Stomach smooth muscle (tissue), 2 donors: ENCODE data around the gene PHACTR1.

Experiments used
- H3K27ac ChIP-seq: one replicate; pipeline ENCODE4 v1.7.0; 2013; ENCODE audit warnings: mild to moderate bottlenecking, low read length, inconsistent platforms
- H3K27me3 ChIP-seq, 2 donors: one replicate each; pipeline ENCODE4 v1.7.0; 2013; ENCODE audit warnings: low read length in 2 of 2; ENCODE audit not compliant: insufficient read depth in 2 of 2, control insufficient read depth in 1 of 2
- H3K36me3 ChIP-seq, 2 donors: one replicate each; pipeline ENCODE4 v1.7.0; 2013; ENCODE audit warnings: low read length in 2 of 2; ENCODE audit not compliant: control insufficient read depth in 2 of 2, insufficient read depth in 2 of 2
- H3K4me1 ChIP-seq: one replicate; pipeline ENCODE4 v1.7.0; 2013; ENCODE audit warnings: low read length; ENCODE audit not compliant: control insufficient read depth, insufficient read depth
- H3K4me3 ChIP-seq, 2 donors: one replicate each; pipeline ENCODE4 v1.7.0; 2013; ENCODE audit warnings: low read length in 2 of 2
- H3K9ac ChIP-seq, 2 donors: one replicate each; pipeline ENCODE4 v1.7.0; 2013; ENCODE audit warnings: low read length in 2 of 2, mild to moderate bottlenecking in 1 of 2
- H3K9me3 ChIP-seq, 2 donors: one replicate each; pipeline ENCODE4 v1.7.0; 2013; ENCODE audit warnings: low read length in 2 of 2; ENCODE audit not compliant: control insufficient read depth in 2 of 2
- donor health status: healthy.
- donor health status: Pancreatic carcinoma.

The PHACTR1 gene

DNA sequence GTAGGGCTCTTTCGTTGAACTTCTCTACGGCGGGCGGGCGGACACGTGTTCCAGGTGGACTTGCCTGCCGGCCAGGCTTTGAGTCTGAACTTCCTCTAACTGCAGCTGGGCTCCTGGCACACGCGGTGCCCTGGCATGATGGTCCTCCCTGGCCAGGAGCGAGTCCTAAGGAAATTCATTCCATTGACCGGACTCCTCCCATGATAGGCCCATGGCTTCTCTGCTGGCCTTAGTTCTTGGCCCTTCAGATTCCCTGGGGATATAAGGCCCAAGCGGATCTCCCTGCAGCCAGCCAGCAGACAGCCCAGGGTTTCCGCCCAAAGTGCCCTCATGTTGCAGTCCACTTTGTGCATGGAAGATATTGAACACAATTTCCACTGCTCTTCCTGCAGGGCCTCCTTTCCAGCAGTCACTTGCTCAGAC, 572.4 kb downstream of the PHACTR1 start:
- H3K9ac ChIP-seq, result no peak overlapping the region
- no peaks in the 10 kb centered on the region for H3K27me3 ChIP-seq
- H3K27ac ChIP-seq, result no peak overlapping the region
- H3K9me3 ChIP-seq, result peaks cover 0 to 23% of the 10 kb centered on the region in 2 donors
- H3K4me1 ChIP-seq, result no peaks in the 10 kb centered on the region
- H3K36me3 ChIP-seq, result peaks cover 15 to 43% of the 10 kb centered on the region in 2 donors
- H3K4me3 ChIP-seq, result no peak overlapping the region

- H3K27ac ChIP-seq, result no peak overlapping the region
- H3K36me3 ChIP-seq, result peaks cover 22 to 48% of the 10 kb centered on the region in 2 donors
Observed at GRCh38 chr6:13289789-13290318, 573.3 kb downstream of the PHACTR1 start.

GRCh38 chr6:13290335-13290734, 573.8 kb downstream of the PHACTR1 start:
- H3K27ac ChIP-seq, result no peak overlapping the region
- no peaks in the 10 kb centered on the region for H3K4me1 ChIP-seq
- peaks cover 27 to 44% of the 10 kb centered on the region in 2 donors for H3K36me3 ChIP-seq
- H3K9ac ChIP-seq, result no peak overlapping the region
- no peak overlapping the region for H3K4me3 ChIP-seq
- H3K9me3 ChIP-seq, result peaks cover 0 to 23% of the 10 kb centered on the region in 2 donors
- no peaks in the 10 kb centered on the region for H3K27me3 ChIP-seq

More at GRCh38 chr6:13289789-13290318, 573.3 kb downstream of the PHACTR1 start:
- peaks cover 0 to 23% of the 10 kb centered on the region in 2 donors for H3K9me3 ChIP-seq
- no peaks in the 10 kb centered on the region for H3K4me1 ChIP-seq
- H3K4me3 ChIP-seq, result no peak overlapping the region
- no peak overlapping the region for H3K9ac ChIP-seq
- H3K27me3 ChIP-seq, result no peaks in the 10 kb centered on the region

GRCh38 chr6:13292774-13293173, 576.2 kb downstream of the PHACTR1 start:
- Histone ChIP-seq H3K27me3 (no peaks in the 10 kb centered on the region), H3K9me3 (peaks cover 0 to 6% of the 10 kb centered on the region in 2 donors), H3K4me3 (no peak overlapping the region), H3K9ac (no peak overlapping the region), H3K27ac (no peak overlapping the region), H3K4me1 (no peaks in the 10 kb centered on the region), H3K36me3 (peaks cover 29 to 30% of the 10 kb centered on the region in 2 donors)

GRCh38 chr6:13294499-13295069, 578.0 kb downstream of the PHACTR1 start:
- Histone ChIP-seq H3K27me3 (no peaks in the 10 kb centered on the region), H3K27ac (no peak overlapping the region), H3K9me3 (no peaks in the 10 kb centered on the region), H3K9ac (no peak overlapping the region), H3K36me3 (peaks cover 25 to 36% of the 10 kb centered on the region in 2 donors), H3K4me3 (no peak overlapping the region), H3K4me1 (no peaks in the 10 kb centered on the region)

- no peak overlapping the region for H3K27ac ChIP-seq
- peaks cover 27 to 36% of the 10 kb centered on the region in 2 donors for H3K36me3 ChIP-seq
- no peaks in the 10 kb centered on the region for H3K9me3 ChIP-seq
- no peak overlapping the region for H3K4me3 ChIP-seq
- no peaks in the 10 kb centered on the region for H3K4me1 ChIP-seq
- no peaks in the 10 kb centered on the region for H3K27me3 ChIP-seq
- H3K9ac ChIP-seq, result no peak overlapping the region
Observed at GRCh38 chr6:13295576-13295975, 579.0 kb downstream of the PHACTR1 start.

GRCh38 chr6:13296536-13296997, 580.0 kb downstream of the PHACTR1 start:
- Histone ChIP-seq H3K9ac (no peak overlapping the region), H3K4me1 (no peaks in the 10 kb centered on the region), H3K4me3 (no peak overlapping the region), H3K36me3 (peaks cover 25 to 30% of the 10 kb centered on the region in 2 donors), H3K27ac (no peak overlapping the region), H3K9me3 (no peaks in the 10 kb centered on the region), H3K27me3 (no peaks in the 10 kb centered on the region)

- no peaks in the 10 kb centered on the region for H3K27me3 ChIP-seq
- peaks cover 3% of the 10 kb centered on the region for H3K4me1 ChIP-seq
- no peaks in the 10 kb centered on the region for H3K9me3 ChIP-seq
- H3K36me3 ChIP-seq, result peaks cover 24 to 27% of the 10 kb centered on the region in 2 donors
- no peak overlapping the region for H3K4me3 ChIP-seq
- H3K9ac ChIP-seq, result no peak overlapping the region
- no peak overlapping the region for H3K27ac ChIP-seq
Observed at GRCh38 chr6:13297391-13297790, 580.8 kb downstream of the PHACTR1 start.

DNA sequence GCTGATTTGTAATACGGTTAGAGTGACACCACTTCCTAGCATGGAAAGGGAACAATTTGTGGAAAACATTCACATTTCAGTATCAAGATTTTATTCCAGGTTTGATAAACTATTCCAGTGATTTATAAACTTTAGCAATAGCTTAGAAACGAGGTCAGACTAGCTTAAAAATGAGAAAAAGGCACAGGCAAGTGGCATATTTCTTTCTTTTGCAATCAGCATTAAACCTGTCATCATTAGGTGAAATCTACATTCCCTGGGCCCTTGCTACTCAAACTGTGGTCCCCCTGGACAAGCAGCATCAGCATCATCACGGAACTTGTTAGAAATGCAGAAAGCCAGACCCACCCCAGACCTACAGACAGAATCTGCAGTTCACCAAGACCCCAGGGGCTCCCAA, 581.9 kb downstream of the PHACTR1 start:
- Histone ChIP-seq H3K36me3 (peaks cover 18 to 21% of the 10 kb centered on the region in 2 donors), H3K4me1 (peaks cover 12% of the 10 kb centered on the region), H3K9ac (no peak overlapping the region), H3K4me3 (no peak overlapping the region), H3K27me3 (no peaks in the 10 kb centered on the region), H3K9me3 (no peaks in the 10 kb centered on the region), H3K27ac (no peak overlapping the region)

- H3K9me3 ChIP-seq, result no peaks in the 10 kb centered on the region
- H3K36me3 ChIP-seq, result peaks cover 11 to 18% of the 10 kb centered on the region in 2 donors
- H3K27me3 ChIP-seq, result no peaks in the 10 kb centered on the region
- H3K9ac ChIP-seq, result no peak overlapping the region
- H3K4me1 ChIP-seq, result peaks cover 17% of the 10 kb centered on the region
- H3K27ac ChIP-seq, result no peak overlapping the region
- no peak overlapping the region for H3K4me3 ChIP-seq
Observed at GRCh38 chr6:13299403-13299821, 582.8 kb downstream of the PHACTR1 start.

- H3K36me3 ChIP-seq, result peaks cover 8 to 13% of the 10 kb centered on the region in 2 donors
- no peaks in the 10 kb centered on the region for H3K9me3 ChIP-seq
- no peaks in the 10 kb centered on the region for H3K27me3 ChIP-seq
- no peak overlapping the region for H3K9ac ChIP-seq
- H3K4me1 ChIP-seq, result peaks cover 18% of the 10 kb centered on the region
- no peak overlapping the region for H3K27ac ChIP-seq
- H3K4me3 ChIP-seq, result no peak overlapping the region
Observed at GRCh38 chr6:13299918-13300317, 583.4 kb downstream of the PHACTR1 start.
